Measurements from ENCODE around the gene SYNJ2.

- TF ChIP-seq CTCF (IDR thresholded peaks at IDR 0.05; ENCODE audit: insufficient read depth, low read depth, low read length), result no peak
- TF ChIP-seq EZH2 (IDR thresholded peaks at IDR 0.05; ENCODE audit: insufficient read depth, low read length), result no peak
Observed at GRCh38 chr6:157995458-157995857, 13.8 kb downstream of the SYNJ2 start.

Data from astrocyte (in vitro differentiated cells and primary cell).